LNCAP (cell line): ENCODE measurements around the gene FLACC1.

Experiments
- CTCF ChIP-seq: fragments of 450-650 bp; IDR thresholded peaks from 2 replicates; pipeline ENCODE4 v1.5.1; 2017; ENCODE audit warnings: mild to moderate bottlenecking

The FLACC1 gene

GRCh38 chr2:201270293-201271001, 86.7 kb downstream of the FLACC1 start:
- TF ChIP-seq CTCF: no peak

- TF ChIP-seq CTCF: no peak
Measured at GRCh38 chr2:201269764-201270163, 87.4 kb downstream of the FLACC1 start.

- no peak for TF ChIP-seq CTCF
Measured at GRCh38 chr2:201267278-201268030, 89.7 kb downstream of the FLACC1 start.

- TF ChIP-seq CTCF: no peak
Measured at GRCh38 chr2:201266629-201267028, 90.5 kb downstream of the FLACC1 start.

GRCh38 chr2:201264472-201265173, 92.5 kb downstream of the FLACC1 start:
- TF ChIP-seq CTCF: no peak

GRCh38 chr2:201263779-201264178, 93.4 kb downstream of the FLACC1 start:
- no peak for TF ChIP-seq CTCF

GRCh38 chr2:201262718-201263117, 94.4 kb downstream of the FLACC1 start:
- no peak for TF ChIP-seq CTCF
